Vagina (tissue), 2 donors: Measurements from ENCODE around the gene LATS1. TPM values are rescaled to one million over a fixed set of nuclear protein-coding genes. Genes with fewer than 3 reads are reported as not detected.

ENCODE experiments used
- DNase-seq, 2 donors: peaks; one replicate each; pipeline ENCODE4 v3.0.0-alpha.2; 2017; ENCODE audit errors: extremely low spot score in 2 of 2
- H3K27ac ChIP-seq: fragments of 200-600 bp; sonication (generic); one replicate; pipeline ENCODE4 v1.5.1; 2019
- H3K27me3 ChIP-seq: fragments of 200-600 bp; sonication (generic); one replicate; pipeline ENCODE4 v1.5.1; 2019
- H3K36me3 ChIP-seq, 2 donors: fragments of 200-600 bp; sonication (generic); one replicate each; pipeline ENCODE4 v1.5.1; 2017 to 2019
- H3K4me1 ChIP-seq: fragments of 200-600 bp; sonication (generic); one replicate; pipeline ENCODE4 v1.5.1; 2019
- H3K4me3 ChIP-seq, 2 donors: fragments of 200-600 bp; sonication (generic); 1 replicate in 1 of 2; 2 replicates in 1 of 2; pipeline ENCODE4 v1.5.1; 2016 to 2019
- H3K9me3 ChIP-seq: fragments of 200-600 bp; sonication (generic); one replicate; pipeline ENCODE4 v1.5.1; 2019
- POLR2A ChIP-seq, 2 donors: fragments of 450-650 bp; IDR thresholded peaks; one replicate each; pipeline ENCODE4 v1.6.1; 2017; ENCODE audit warnings: antibody characterized with exemption in 2 of 2, mild to moderate bottlenecking in 2 of 2, moderate library complexity in 2 of 2
- POLR2AphosphoS5 ChIP-seq, 2 donors: sonication (generic); formaldehyde crosslinking; IDR thresholded peaks; one replicate each; pipeline ENCODE4 v1.9.0; 2017; ENCODE audit warnings: antibody characterized with exemption in 2 of 2, mild to moderate bottlenecking in 2 of 2, low read depth in 1 of 2; ENCODE audit not compliant: insufficient read depth in 1 of 2
- intact Hi-C: fragments of 100-400 bp; cut with DNase I; formaldehyde crosslinking; loops from one replicate; pipeline ENCODE4 v1.15.1; 2023
- small RNA-seq: library from RNA; depleted of rRNA; stranded (forward); fragments of <200 nt; gene quantifications from one replicate; pipeline ENCODE3, GENCODE V24; 2016
- total RNA-seq: library from RNA; depleted of rRNA; stranded (reverse); fragments of >200 nt; gene quantifications from one replicate; pipeline ENCODE4 v1.2.3, GENCODE V29; 2016
- TF ChIP-seq, protein P1 (sequence below), 3 experiments: fragments of 450-650 bp in 2 of 3; fragments of 200-600 bp in 1 of 3; sonication (generic) in 1 of 3; IDR thresholded peaks; one replicate each; pipeline ENCODE4 v1.5.1; 2017 to 2019; ENCODE audit warnings: antibody characterized with exemption in 3 of 3, mild to moderate bottlenecking in 2 of 3, moderate library complexity in 2 of 3

The LATS1 gene
- total RNA-seq, 1 donor from 2014 or later: 28.0 TPM

DNA sequence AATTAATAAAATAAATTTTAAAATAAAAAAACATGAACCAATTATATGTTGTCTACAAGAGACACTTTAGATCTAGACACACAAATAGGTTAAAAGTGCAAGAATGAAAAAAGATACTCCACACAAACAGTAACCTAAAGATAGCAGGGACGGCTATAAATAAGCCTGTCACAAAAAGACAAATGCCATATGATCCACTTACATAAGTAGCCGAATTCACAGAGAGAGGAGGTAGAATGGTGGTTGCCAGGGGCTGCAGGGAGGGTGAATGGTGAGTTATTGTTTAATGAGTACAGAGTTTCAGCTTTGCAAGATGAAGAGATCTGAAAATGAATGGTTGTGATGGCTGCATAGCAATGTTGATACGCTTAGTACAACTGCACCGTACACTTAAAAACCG is 102.1 kb downstream of the LATS1 start:
- Histone ChIP-seq H3K9me3 (no peaks in the 10 kb centered on the region), H3K27ac (no peak overlapping the region), H3K4me1 (no peaks in the 10 kb centered on the region), H3K27me3 (no peaks in the 10 kb centered on the region), H3K36me3 (peaks cover 0 to 15% of the 10 kb centered on the region in 2 donors), H3K4me3 (no peak overlapping the region)
- TF ChIP-seq POLR2A (IDR thresholded peaks at IDR 0.05) (no peak), POLR2AphosphoS5 (IDR thresholded peaks at IDR 0.05; ENCODE audit: insufficient read depth in 1 of 2, low read depth in 1 of 2) (no peak)
- TF ChIP-seq, protein P1, sequence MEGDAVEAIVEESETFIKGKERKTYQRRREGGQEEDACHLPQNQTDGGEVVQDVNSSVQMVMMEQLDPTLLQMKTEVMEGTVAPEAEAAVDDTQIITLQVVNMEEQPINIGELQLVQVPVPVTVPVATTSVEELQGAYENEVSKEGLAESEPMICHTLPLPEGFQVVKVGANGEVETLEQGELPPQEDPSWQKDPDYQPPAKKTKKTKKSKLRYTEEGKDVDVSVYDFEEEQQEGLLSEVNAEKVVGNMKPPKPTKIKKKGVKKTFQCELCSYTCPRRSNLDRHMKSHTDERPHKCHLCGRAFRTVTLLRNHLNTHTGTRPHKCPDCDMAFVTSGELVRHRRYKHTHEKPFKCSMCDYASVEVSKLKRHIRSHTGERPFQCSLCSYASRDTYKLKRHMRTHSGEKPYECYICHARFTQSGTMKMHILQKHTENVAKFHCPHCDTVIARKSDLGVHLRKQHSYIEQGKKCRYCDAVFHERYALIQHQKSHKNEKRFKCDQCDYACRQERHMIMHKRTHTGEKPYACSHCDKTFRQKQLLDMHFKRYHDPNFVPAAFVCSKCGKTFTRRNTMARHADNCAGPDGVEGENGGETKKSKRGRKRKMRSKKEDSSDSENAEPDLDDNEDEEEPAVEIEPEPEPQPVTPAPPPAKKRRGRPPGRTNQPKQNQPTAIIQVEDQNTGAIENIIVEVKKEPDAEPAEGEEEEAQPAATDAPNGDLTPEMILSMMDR (IDR thresholded peaks at IDR 0.05): no peak
- DNase-seq: no peak
- intact Hi-C loops: no loop called here

DNA sequence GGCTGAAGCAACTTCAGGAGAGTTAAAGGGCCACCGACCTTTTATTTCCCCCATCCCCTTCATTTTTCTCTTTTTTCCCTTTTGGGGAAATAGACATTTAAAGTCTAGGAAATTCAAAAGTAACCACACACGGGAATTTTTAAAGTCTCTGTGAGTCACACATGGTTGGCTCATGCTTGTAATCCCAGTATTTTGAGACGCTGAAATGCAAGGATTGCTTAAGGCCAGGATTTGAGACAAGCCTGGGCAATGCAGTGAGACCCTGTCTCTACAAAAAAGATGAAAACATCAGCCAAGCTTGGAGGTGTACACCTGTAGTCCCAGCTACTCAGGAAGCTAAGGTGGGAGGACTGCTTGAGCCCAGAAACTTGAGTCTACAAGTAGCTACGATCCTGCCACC is 103.6 kb downstream of the LATS1 start:
- TF ChIP-seq, protein P1 (IDR thresholded peaks at IDR 0.05): no peak
- TF ChIP-seq POLR2AphosphoS5 (IDR thresholded peaks at IDR 0.05; ENCODE audit: insufficient read depth in 1 of 2, low read depth in 1 of 2) (no peak), POLR2A (IDR thresholded peaks at IDR 0.05) (no peak)
- DNase-seq: no peak
- Histone ChIP-seq H3K9me3 (no peaks in the 10 kb centered on the region), H3K4me3 (no peak overlapping the region), H3K27ac (no peak overlapping the region), H3K27me3 (no peaks in the 10 kb centered on the region), H3K36me3 (peaks cover 0 to 5% of the 10 kb centered on the region in 2 donors), H3K4me1 (no peaks in the 10 kb centered on the region)
- intact Hi-C loops: no loop called here

DNA sequence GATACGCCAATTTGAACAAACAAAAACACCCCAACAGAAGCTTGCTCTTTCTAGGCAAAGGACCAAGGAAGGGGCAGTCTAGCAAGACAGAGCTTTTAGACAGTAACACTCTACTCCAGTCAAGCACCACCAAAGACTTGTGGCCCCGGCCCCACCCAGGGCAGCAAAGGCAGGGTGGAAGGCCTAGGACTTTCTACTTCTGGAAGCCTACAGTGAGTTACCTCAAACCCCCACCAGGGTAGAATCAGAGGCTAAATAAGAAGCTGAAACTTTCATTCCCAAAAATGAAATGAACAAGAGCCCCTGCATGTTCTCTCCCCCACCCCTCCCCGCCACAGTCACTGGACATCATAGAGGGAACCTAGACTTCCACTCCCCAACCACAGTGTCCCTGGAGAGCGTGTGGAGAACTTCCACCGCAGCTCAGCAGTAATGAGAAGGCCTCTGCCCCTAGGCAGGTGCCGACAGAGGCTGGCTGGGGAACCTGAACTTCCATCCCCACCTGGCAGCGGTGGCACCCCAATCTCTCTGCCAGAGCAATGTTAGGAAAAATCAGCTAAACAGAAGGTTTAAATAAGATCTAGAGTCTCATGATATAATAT is 109.4 kb downstream of the LATS1 start:
- Histone ChIP-seq H3K27ac (no peak overlapping the region), H3K4me1 (no peaks in the 10 kb centered on the region), H3K36me3 (no peaks in the 10 kb centered on the region), H3K4me3 (no peak overlapping the region), H3K9me3 (no peaks in the 10 kb centered on the region), H3K27me3 (no peaks in the 10 kb centered on the region)
- DNase-seq: no peak
- TF ChIP-seq POLR2A (IDR thresholded peaks at IDR 0.05) (no peak), POLR2AphosphoS5 (IDR thresholded peaks at IDR 0.05; ENCODE audit: insufficient read depth in 1 of 2, low read depth in 1 of 2) (no peak)
- TF ChIP-seq, protein P1 (IDR thresholded peaks at IDR 0.05): no peak
- intact Hi-C loops: no loop called here

Small RNAs within 50 kb of the gene (small RNA-seq; reads per million reads assigned to genes)
- gene RF00019: not detected

Other genes with a start within 250 kb of the LATS1 start
- 2.2 TPM for gene ZC3H12D, start 233.1 kb downstream of the LATS1 start, total RNA-seq
- 20.1 TPM for gene PPIL4, start 172.1 kb downstream of the LATS1 start, total RNA-seq
- 36.1 TPM for gene GINM1, start 151.7 kb downstream of the LATS1 start, total RNA-seq
- 18.7 TPM for gene KATNA1, start 69.4 kb downstream of the LATS1 start, total RNA-seq
- 25.0 TPM for gene NUP43, start 28.4 kb upstream of the LATS1 start, total RNA-seq
- gene PCMT1, start 31.6 kb upstream of the LATS1 start, total RNA-seq: 105 TPM
- gene LRP11, start 146.3 kb upstream of the LATS1 start, total RNA-seq: 35.1 TPM
- 27.5 TPM for gene RAET1E, start 180.0 kb upstream of the LATS1 start, total RNA-seq
- 4.9 TPM for gene RAET1G, start 205.0 kb upstream of the LATS1 start, total RNA-seq
- gene ULBP2, start 223.9 kb upstream of the LATS1 start, total RNA-seq: not detected
- not detected for gene ULBP1, start 245.8 kb upstream of the LATS1 start, total RNA-seq